OCI-LY3 (cell line): ENCODE measurements around the gene LARGE2.

ENCODE experiments used
- EZH2phosphoT487 ChIP-seq: fragments of 200-600 bp; shearing (Covaris generic); IDR thresholded peaks from 2 replicates; pipeline ENCODE4 v1.6.1; 2018; ENCODE audit warnings: antibody characterized with exemption, mixed run types, low read depth
- TF ChIP-seq, protein P1 (sequence below): fragments of 200-600, 300-600 bp; sonication (generic); IDR thresholded peaks from 2 replicates; pipeline ENCODE4 v1.5.1; 2014; ENCODE audit warnings: antibody characterized with exemption, low read length, low read depth

DNA sequence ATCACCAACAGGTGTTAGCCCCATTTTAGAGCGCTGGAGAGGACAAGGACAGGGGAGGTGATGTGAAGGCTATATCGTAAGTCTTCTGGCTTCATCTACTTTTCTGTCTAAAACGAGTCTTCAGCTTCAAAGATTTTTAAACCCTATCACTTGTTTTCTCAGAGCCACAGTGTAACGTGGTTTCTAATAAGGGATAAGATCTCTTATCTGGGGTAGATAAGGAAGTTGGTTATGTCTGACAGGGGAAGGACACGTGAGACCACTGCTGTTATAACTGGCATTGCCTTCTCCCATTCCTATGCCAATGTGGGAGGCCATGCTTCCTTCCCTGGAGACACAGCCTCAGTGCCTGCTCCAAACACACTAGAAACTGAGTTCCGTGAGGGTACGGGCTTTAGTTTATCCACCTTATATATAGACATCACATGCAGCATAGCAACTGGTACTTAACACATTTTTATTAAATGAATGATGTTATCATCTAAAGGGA is 39.3 kb downstream of the LARGE2 start:
- TF ChIP-seq, protein P1, sequence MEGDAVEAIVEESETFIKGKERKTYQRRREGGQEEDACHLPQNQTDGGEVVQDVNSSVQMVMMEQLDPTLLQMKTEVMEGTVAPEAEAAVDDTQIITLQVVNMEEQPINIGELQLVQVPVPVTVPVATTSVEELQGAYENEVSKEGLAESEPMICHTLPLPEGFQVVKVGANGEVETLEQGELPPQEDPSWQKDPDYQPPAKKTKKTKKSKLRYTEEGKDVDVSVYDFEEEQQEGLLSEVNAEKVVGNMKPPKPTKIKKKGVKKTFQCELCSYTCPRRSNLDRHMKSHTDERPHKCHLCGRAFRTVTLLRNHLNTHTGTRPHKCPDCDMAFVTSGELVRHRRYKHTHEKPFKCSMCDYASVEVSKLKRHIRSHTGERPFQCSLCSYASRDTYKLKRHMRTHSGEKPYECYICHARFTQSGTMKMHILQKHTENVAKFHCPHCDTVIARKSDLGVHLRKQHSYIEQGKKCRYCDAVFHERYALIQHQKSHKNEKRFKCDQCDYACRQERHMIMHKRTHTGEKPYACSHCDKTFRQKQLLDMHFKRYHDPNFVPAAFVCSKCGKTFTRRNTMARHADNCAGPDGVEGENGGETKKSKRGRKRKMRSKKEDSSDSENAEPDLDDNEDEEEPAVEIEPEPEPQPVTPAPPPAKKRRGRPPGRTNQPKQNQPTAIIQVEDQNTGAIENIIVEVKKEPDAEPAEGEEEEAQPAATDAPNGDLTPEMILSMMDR, result no peak
- no peak for TF ChIP-seq EZH2phosphoT487
